GM12801 (cell line): ENCODE data around the gene SULT1C4.

Experiments used
- CTCF ChIP-seq: IDR thresholded peaks from one replicate; pipeline ENCODE4 v1.5.1; 2011; ENCODE audit warnings: control low read depth; ENCODE audit not compliant: insufficient read length; ENCODE audit errors: extremely low read depth

Gene SULT1C4

GRCh38 chr2:108378851-108379250 is 1.1 kb downstream of the SULT1C4 start:
- no peak for TF ChIP-seq CTCF

GRCh38 chr2:108382196-108382595 is 4.4 kb downstream of the SULT1C4 start:
- no peak for TF ChIP-seq CTCF

DNA sequence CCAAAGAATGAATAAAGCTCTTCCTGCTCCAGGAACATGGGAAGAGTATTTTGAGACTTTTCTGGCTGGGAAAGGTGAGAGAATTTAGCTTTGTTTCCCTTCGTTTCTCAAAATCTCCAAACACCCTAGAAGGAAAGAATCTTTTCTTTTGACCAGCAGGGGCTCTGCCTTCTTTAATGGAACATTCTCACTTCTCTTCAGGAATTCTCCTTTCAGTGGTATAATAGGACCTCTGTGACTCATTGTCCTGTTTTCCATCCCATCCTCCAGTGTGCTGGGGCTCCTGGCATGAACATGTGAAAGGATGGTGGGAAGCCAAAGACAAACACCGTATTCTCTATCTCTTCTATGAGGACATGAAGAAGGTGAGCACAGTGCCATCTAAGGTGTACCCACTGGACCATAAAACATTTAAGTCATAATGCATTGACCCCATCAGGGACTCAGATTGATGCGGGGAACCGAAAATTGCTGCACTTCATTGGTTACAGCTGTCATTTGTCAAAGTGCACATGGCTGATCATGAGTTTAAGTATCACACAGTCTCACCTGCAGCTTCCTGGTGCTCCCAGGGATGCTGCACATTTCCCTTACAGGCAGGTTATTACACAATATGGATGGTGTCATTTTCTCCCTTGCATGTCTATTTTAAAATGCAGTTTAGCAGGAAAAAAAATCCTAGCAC is 5.5 kb downstream of the SULT1C4 start:
- TF ChIP-seq CTCF, result no peak

DNA sequence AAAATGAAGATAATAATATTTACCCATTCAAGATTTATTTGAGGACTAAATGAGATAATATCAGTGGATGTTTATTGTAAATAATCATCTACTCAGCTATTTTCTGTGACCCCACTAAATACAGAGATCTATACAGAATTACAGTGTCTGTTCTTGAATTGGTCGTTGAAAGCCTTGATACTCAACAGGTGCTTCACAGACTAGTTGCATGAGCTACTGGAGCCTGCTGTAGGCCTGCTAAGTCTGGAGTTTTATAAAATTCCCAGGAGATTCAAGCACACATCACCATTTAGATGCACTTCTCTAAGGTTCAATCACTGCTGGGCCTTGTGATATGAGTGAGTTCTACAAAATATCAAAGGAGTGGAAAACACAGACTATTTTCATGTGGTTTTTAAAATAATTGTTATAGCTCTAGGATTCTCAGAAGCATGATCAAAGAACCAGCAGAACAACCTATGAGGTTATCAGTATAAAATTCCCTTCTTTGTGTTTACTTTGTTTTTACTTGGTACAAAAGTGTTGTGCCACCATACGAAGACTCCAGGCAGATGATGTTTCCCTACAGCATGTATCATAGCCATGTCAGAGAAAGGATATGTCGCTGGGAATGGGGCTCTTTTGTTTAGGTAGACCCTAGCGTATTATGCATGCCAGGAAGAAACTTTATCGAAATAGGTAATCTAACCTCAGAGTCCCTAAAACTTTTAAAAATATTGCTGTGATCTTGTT is 7.1 kb downstream of the SULT1C4 start:
- TF ChIP-seq CTCF, result no peak

- no peak for TF ChIP-seq CTCF
Measured at GRCh38 chr2:108385411-108386071, 7.8 kb downstream of the SULT1C4 start.

- TF ChIP-seq CTCF, result no peak
Measured at GRCh38 chr2:108388045-108388444, 10.3 kb downstream of the SULT1C4 start.

DNA sequence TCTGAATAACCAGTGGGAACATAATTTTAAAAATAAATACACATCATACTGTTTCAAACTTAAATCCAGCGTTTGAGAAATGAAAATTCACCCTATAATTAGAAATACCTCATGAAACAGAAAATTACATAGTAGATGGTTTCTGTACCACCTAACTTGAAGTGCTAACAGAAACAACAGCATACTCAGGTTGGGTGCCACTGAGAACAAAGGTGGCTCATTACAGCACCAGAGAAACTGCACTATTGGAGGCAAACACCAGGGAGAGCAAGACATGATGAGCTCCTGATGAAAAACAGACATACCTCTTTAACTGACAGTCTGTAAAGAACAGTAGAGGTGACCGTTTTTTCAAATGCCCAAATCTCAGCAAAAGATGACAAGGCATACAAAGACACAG is 12.6 kb downstream of the SULT1C4 start:
- no peak for TF ChIP-seq CTCF
